Adrenal gland (tissue), 12 donors: ENCODE results near the gene SULT1A2. TPM values are rescaled to one million over a fixed set of nuclear protein-coding genes. Genes with fewer than 3 reads are reported as not detected.

Source experiments
- DNase-seq, 7 donors: peaks; one replicate each; pipeline ENCODE4 v3.0.0-alpha.2; 2019 to 2020
- H3K27ac ChIP-seq, 5 donors: fragments of 200-600 bp; sonication (generic) in 4 of 5; 1 replicate in 3 of 5; 2 replicates in 2 of 5; pipeline versions ENCODE4 v1.5.1 to v1.8.0; 2016 to 2020; ENCODE audit warnings: mild to moderate bottlenecking in 1 of 5
- H3K27me3 ChIP-seq: fragments of 200-600 bp; 2 replicates; pipeline ENCODE4 v1.8.0; 2021
- H3K36me3 ChIP-seq, 2 donors: fragments of 200-600 bp; replicated peaks in 1 of 2; 1 replicate in 1 of 2; 2 replicates in 1 of 2; pipeline versions ENCODE4 v1.5.1 to v1.8.0; 2018 to 2022
- H3K4me1 ChIP-seq, 2 donors: fragments of 200-600 bp; replicated peaks in 1 of 2; 1 replicate in 1 of 2; 2 replicates in 1 of 2; pipeline versions ENCODE4 v1.5.1 to v1.8.0; 2018 to 2021
- H3K4me3 ChIP-seq, 4 donors: fragments of 200-600 bp; sonication (generic) in 3 of 4; one replicate each; pipeline ENCODE4 v1.5.1; 2016 to 2018
- H3K9me3 ChIP-seq, 3 donors: fragments of 200-600 bp; sonication (generic) in 1 of 3; replicated peaks in 1 of 3; 1 replicate in 2 of 3; 2 replicates in 1 of 3; pipeline versions ENCODE4 v1.5.1 to v1.8.0; 2016 to 2021
- CTCF ChIP-seq, 6 experiments: fragments of 450-650 bp in 4 of 6; fragments of 200-600 bp in 2 of 6; sonication (generic) in 1 of 6; IDR thresholded peaks; 1 replicate in 5 of 6; 2 replicates in 1 of 6; pipeline versions ENCODE4 v1.5.1 to v1.8.0; 2016 to 2021; ENCODE audit warnings: antibody characterized with exemption in 6 of 6, mild to moderate bottlenecking in 2 of 6, moderate library complexity in 1 of 6
- POLR2A ChIP-seq, 2 donors: fragments of 450-650 bp; IDR thresholded peaks; one replicate each; pipeline ENCODE4 v1.6.1; 2017; ENCODE audit warnings: antibody characterized with exemption in 2 of 2, mild to moderate bottlenecking in 2 of 2, moderate library complexity in 1 of 2
- whole genome bisulfite sequencing, 4 donors: extraction: QIAGEN DNeasy Blood & Tissue Kit in 2 of 4; methylation state at CpG; one replicate each; pipeline versions ENCODE4 v1.1.5 to v1.1.7; 2013 to 2017; 5-methylcytosine and 5-hydroxymethylcytosine counted together
- intact Hi-C, 2 donors: fragments of 100-400 bp; cut with DNase I; formaldehyde crosslinking; loops; one replicate each; pipeline versions ENCODE4 v1.14.1 to v1.15.0; 2022 to 2023
- polyA plus RNA-seq, 3 donors: library from polyadenylated mRNA; stranded (reverse); fragments of 200-250 nt in 2 of 3; fragments of 350-450 nt in 1 of 3; fragmentation: Illumina TruSeq in 1 of 3; extraction: RNeasy Lipid Tissue Mini Kit (QIAGEN cat#74804) in 1 of 3; gene quantifications; one replicate each; pipeline ENCODE4 v1.2.3, GENCODE V29; 2013 to 2014
- total RNA-seq, 9 donors: library from RNA; depleted of rRNA in 4 of 9; stranded (reverse); fragments of >200 nt in 4 of 9; fragments of 120-200 nt in 1 of 9; fragmentation: NEBNext Ultra II Directional in 1 of 9; extraction: Animal tissue kit (Norgen Biotek cat#: 25700) in 1 of 9; gene quantifications; one replicate each; pipeline versions ENCODE4 v1.1.0 to v1.2.4, GENCODE V29; 2013 to 2023
- donor health status: healthy with polysubstance abuse.
- donor health status: Bipolar disorder and iron deficiency.
- donor health status: DM: yes; HTN: yes; CAD: no.
- donor health status: DM: no; HTN: no; CAD: no.
- donor health status: DM: no; HTN: no; CAD: no.
- donor health status: DM: yes; HTN: yes; CAD: no.

The SULT1A2 gene
- total and polyA plus RNA-seq, 12 donors, result 0.55 to 22.5 (median 2.6) TPM

GRCh38 chr16:28542646-28543045 lies 54.2 kb downstream of the SULT1A2 start:
- whole genome bisulfite sequencing, 4 donors, result 83 to 94% (median 91%) methylated on average over 5 to 7 of the region's 7 CpGs
- no peak for DNase-seq
- H3K4me1 ChIP-seq, result peaks cover 11 to 13% of the 10 kb centered on the region in 2 donors
- peak overlapping the region in 1 of 5 donors; percentile 43 for H3K27ac ChIP-seq
- no peaks in the 10 kb centered on the region for H3K9me3 ChIP-seq
- TF ChIP-seq POLR2A (IDR thresholded peaks at IDR 0.05) (no peak), CTCF (IDR thresholded peaks at IDR 0.05) (no peak)
- no peaks in the 10 kb centered on the region for H3K27me3 ChIP-seq
- intact Hi-C loops, result loop anchor here (5.0 to 10.0 kb wide), 3 partner anchors 45 to 218 kb away; partner anchors contain the start of genes APOBR (in 1 of the 2) and CLN3 (in 1 of the 2)
- H3K4me3 ChIP-seq, result no peak overlapping the region
- no peaks in the 10 kb centered on the region for H3K36me3 ChIP-seq

Other genes starting within 250 kb of the SULT1A2 start
- 1 to 10 TPM in 4 of 9 donors, under 1 TPM in 2, not detected in 3; 0.28 to 1.9 (median 1.3) TPM for gene NPIPB6, start 233.5 kb downstream of the SULT1A2 start, total RNA-seq
- gene NPIPB6, start 233.5 kb downstream of the SULT1A2 start, polyA plus RNA-seq, result 1 to 10 TPM in 1 of 3 donors, under 1 TPM in 2; 0.18 to 1.1 (median 0.54) TPM
- gene EIF3CL, start 193.2 kb downstream of the SULT1A2 start, total RNA-seq, result 100 to 1,000 TPM in 3 of 9 donors, 10 to 100 TPM in 6; 32.4 to 313 (median 74.9) TPM
- 10 to 100 TPM; 47.2 to 79.0 (median 59.2) TPM for gene EIF3CL, start 193.2 kb downstream of the SULT1A2 start, polyA plus RNA-seq
- under 1 TPM in 2 of 9 donors, not detected in 7; 0.18 to 0.51 TPM for gene NPIPB7, start 124.7 kb downstream of the SULT1A2 start, total RNA-seq
- gene NPIPB7, start 124.7 kb downstream of the SULT1A2 start, polyA plus RNA-seq, result under 1 TPM; 0.16 to 0.56 (median 0.54) TPM
- gene CLN3, start 105.0 kb downstream of the SULT1A2 start, total RNA-seq, result 10 to 100 TPM in 8 of 9 donors, 1 to 10 TPM in 1; 8.4 to 78.0 (median 42.5) TPM
- gene CLN3, start 105.0 kb downstream of the SULT1A2 start, polyA plus RNA-seq, result 10 to 100 TPM; 19.0 to 25.9 (median 19.4) TPM
- 1 to 10 TPM in 8 of 9 donors, under 1 TPM in 1; 0.11 to 4.6 (median 2.4) TPM for gene APOBR, start 102.4 kb downstream of the SULT1A2 start, total RNA-seq
- 10 to 100 TPM in 1 of 3 donors, 1 to 10 TPM in 1, under 1 TPM in 1; 0.99 to 18.2 (median 5.8) TPM for gene APOBR, start 102.4 kb downstream of the SULT1A2 start, polyA plus RNA-seq
- gene IL27, start 90.2 kb downstream of the SULT1A2 start, total RNA-seq, result 1 to 10 TPM in 1 of 9 donors, under 1 TPM in 2, not detected in 6; 0.29 to 1.7 (median 0.32) TPM
- gene IL27, start 90.2 kb downstream of the SULT1A2 start, polyA plus RNA-seq, result 1 to 10 TPM in 1 of 3 donors, under 1 TPM in 1, not detected in 1; 0.17 to 2.1 TPM
- gene NUPR1, start 58.1 kb downstream of the SULT1A2 start, total RNA-seq, result 100 to 1,000 TPM in 6 of 9 donors, 10 to 100 TPM in 2, 1 to 10 TPM in 1; 4.9 to 746 (median 221) TPM
- 100 to 1,000 TPM; 123 to 317 (median 305) TPM for gene NUPR1, start 58.1 kb downstream of the SULT1A2 start, polyA plus RNA-seq
- gene SGF29, start 43.1 kb downstream of the SULT1A2 start, total RNA-seq, result 10 to 100 TPM; 21.8 to 64.1 (median 29.7) TPM
- gene SGF29, start 43.1 kb downstream of the SULT1A2 start, polyA plus RNA-seq, result 100 to 1,000 TPM in 1 of 3 donors, 10 to 100 TPM in 2; 18.4 to 118 (median 81.1) TPM
- gene SULT1A1, start 13.0 kb upstream of the SULT1A2 start, total RNA-seq, result 100 to 1,000 TPM in 6 of 9 donors, 10 to 100 TPM in 3; 62.4 to 367 (median 119) TPM
- gene SULT1A1, start 13.0 kb upstream of the SULT1A2 start, polyA plus RNA-seq, result 100 to 1,000 TPM in 1 of 3 donors, 10 to 100 TPM in 2; 47.2 to 162 (median 72.8) TPM
- 1 to 10 TPM in 1 of 9 donors, not detected in 8; 1.8 TPM for gene NPIPB8, start 41.0 kb upstream of the SULT1A2 start, total RNA-seq
- gene NPIPB8, start 41.0 kb upstream of the SULT1A2 start, polyA plus RNA-seq, result not detected
- gene EIF3C, start 114.4 kb upstream of the SULT1A2 start, total RNA-seq, result 100 to 1,000 TPM in 8 of 9 donors, 10 to 100 TPM in 1; 99.7 to 575 (median 339) TPM
- 1,000 to 10,000 TPM in 2 of 3 donors, 100 to 1,000 TPM in 1; 459 to 3,047 (median 2,044) TPM for gene EIF3C, start 114.4 kb upstream of the SULT1A2 start, polyA plus RNA-seq
- 1 to 10 TPM in 4 of 9 donors, under 1 TPM in 2, not detected in 3; 0.46 to 5.1 (median 1.4) TPM for gene NPIPB9, start 154.7 kb upstream of the SULT1A2 start, total RNA-seq
- under 1 TPM in 2 of 3 donors, not detected in 1; 0.47 to 0.97 TPM for gene NPIPB9, start 154.7 kb upstream of the SULT1A2 start, polyA plus RNA-seq
- gene ATXN2L, start 225.9 kb upstream of the SULT1A2 start, total RNA-seq, result 100 to 1,000 TPM in 2 of 9 donors, 10 to 100 TPM in 7; 26.1 to 118 (median 87.3) TPM
- 100 to 1,000 TPM in 2 of 3 donors, 10 to 100 TPM in 1; 44.3 to 342 (median 126) TPM for gene ATXN2L, start 225.9 kb upstream of the SULT1A2 start, polyA plus RNA-seq
- gene TUFM, start 249.3 kb upstream of the SULT1A2 start, total RNA-seq, result 100 to 1,000 TPM; 144 to 239 (median 208) TPM
- gene TUFM, start 249.3 kb upstream of the SULT1A2 start, polyA plus RNA-seq, result 100 to 1,000 TPM; 173 to 323 (median 181) TPM